WTC11 (cell line): ENCODE measurements around the gene MT1B. TPM values are rescaled to one million over a fixed set of nuclear protein-coding genes. Genes with fewer than 3 reads are reported as not detected.
"Not testable (repeated sequence)": the region's sequence is repeated elsewhere in the genome, so short reads cannot be mapped to it uniquely, and the experiment has no call there.

ENCODE experiments used
- ATAC-seq: fragments of 200-7000 bp; cut with Tn5 transposase; 2 replicates; pipeline ENCODE4 v1.10.0; 2021; ENCODE audit warnings: mild to moderate bottlenecking, moderate library complexity
- CTCF ChIA-PET: fragments of 300-600 bp; sonication (Branson Sonifier 250); formaldehyde crosslinking; loops from one replicate; lab custom pipeline; 2021; ENCODE audit warnings: antibody characterized with exemption; lab: Charles Lee
- POLR2A ChIA-PET: fragments of 350-600 bp; sonication (Branson Sonifier 250); formaldehyde crosslinking; loops from one replicate; lab custom pipeline; 2021; ENCODE audit warnings: antibody characterized with exemption; lab: Charles Lee
- DNase-seq: peaks from one replicate; pipeline ENCODE4 v3.0.0; 2021; ENCODE audit warnings: low spot score
- H3K27ac Mint-ChIP-seq: 2 replicates; pipeline ENCODE4 v1.8.0; 2021; ENCODE audit warnings: mixed read lengths
- H3K27me3 Mint-ChIP-seq: 2 replicates; pipeline ENCODE4 v1.8.0; 2021; ENCODE audit warnings: low read depth, mild to moderate bottlenecking, moderate library complexity, mixed read lengths
- H3K36me3 Mint-ChIP-seq: 2 replicates; pipeline ENCODE4 v1.8.0; 2021; ENCODE audit warnings: mixed read lengths
- H3K4me1 Mint-ChIP-seq: 2 replicates; pipeline ENCODE4 v1.8.0; 2022; ENCODE audit warnings: mixed read lengths
- H3K4me3 Mint-ChIP-seq: 2 replicates; pipeline ENCODE4 v1.8.0; 2021; ENCODE audit warnings: mild to moderate bottlenecking, moderate library complexity, mixed read lengths
- H3K9me3 Mint-ChIP-seq: 2 replicates; pipeline ENCODE4 v1.8.0; 2021; ENCODE audit warnings: mixed read lengths
- AFF4 ChIP-seq: sonication (generic); formaldehyde crosslinking; IDR thresholded peaks from 2 replicates; pipeline ENCODE4 v1.8.1; 2023; ENCODE audit warnings: mild to moderate bottlenecking, missing genetic modification reagents, borderline replicate concordance
- ATF1 ChIP-seq: sonication (generic); formaldehyde crosslinking; IDR thresholded peaks from 2 replicates; pipeline ENCODE4 v1.8.1; 2023; ENCODE audit warnings: mild to moderate bottlenecking, moderate library complexity, missing genetic modification reagents
- CDX4 ChIP-seq: fragments of 250-450 bp; sonication (Bioruptor Pico); IDR thresholded peaks from 2 replicates; pipeline ENCODE4 v1.9.0; 2021; ENCODE audit warnings: moderate library complexity, mild to moderate bottlenecking, inconsistent platforms, borderline replicate concordance
- FOXJ3 ChIP-seq: sonication (generic); formaldehyde crosslinking; IDR thresholded peaks from 2 replicates; pipeline ENCODE4 v1.9.0; 2021; ENCODE audit warnings: missing genetic modification reagents, mild to moderate bottlenecking, borderline replicate concordance
- FOXP1 ChIP-seq: sonication (generic); formaldehyde crosslinking; IDR thresholded peaks from 2 replicates; pipeline ENCODE4 v1.8.0; 2022; ENCODE audit warnings: missing genetic modification reagents, mild to moderate bottlenecking, moderate library complexity, borderline replicate concordance
- GTF2I ChIP-seq: fragments of 250-450 bp; sonication (Bioruptor Pico); conservative IDR thresholded peaks from 2 replicates; pipeline ENCODE4 v1.4.0; 2021; ENCODE audit warnings: mild to moderate bottlenecking
- JUN ChIP-seq: sonication (generic); formaldehyde crosslinking; IDR thresholded peaks from 2 replicates; pipeline ENCODE4 v1.8.0; 2023; ENCODE audit warnings: mild to moderate bottlenecking, missing genetic modification reagents
- MLX ChIP-seq: sonication (generic); formaldehyde crosslinking; IDR thresholded peaks from 2 replicates; pipeline ENCODE4 v1.8.1; 2023; ENCODE audit warnings: mild to moderate bottlenecking, missing genetic modification reagents, moderate library complexity
- NFATC4 ChIP-seq: fragments of 250-450 bp; sonication (Bioruptor Pico); IDR thresholded peaks from 2 replicates; pipeline ENCODE4 v1.9.0; 2021; ENCODE audit warnings: mild to moderate bottlenecking
- NFYB ChIP-seq: sonication (generic); formaldehyde crosslinking; conservative IDR thresholded peaks from 2 replicates; pipeline ENCODE4 v1.8.0; 2022; ENCODE audit warnings: low read depth, missing genetic modification reagents
- OVOL2 ChIP-seq: fragments of 250-450 bp; sonication (Bioruptor Pico); IDR thresholded peaks from 2 replicates; pipeline ENCODE4 v1.9.0; 2021; ENCODE audit warnings: mild to moderate bottlenecking, borderline replicate concordance
- RORB ChIP-seq: fragments of 250-450 bp; sonication (Bioruptor Pico); IDR thresholded peaks from 2 replicates; pipeline ENCODE4 v1.9.0; 2021; ENCODE audit warnings: mild to moderate bottlenecking
- TCF7 ChIP-seq: sonication (generic); formaldehyde crosslinking; IDR thresholded peaks from 2 replicates; pipeline ENCODE4 v1.8.0; 2022; ENCODE audit warnings: mild to moderate bottlenecking, low read depth, missing genetic modification reagents, moderate library complexity
- TEAD1 ChIP-seq: sonication (generic); formaldehyde crosslinking; IDR thresholded peaks from 2 replicates; pipeline ENCODE4 v1.8.0; 2022; ENCODE audit warnings: mild to moderate bottlenecking, missing genetic modification reagents
- TP53 ChIP-seq: sonication (generic); formaldehyde crosslinking; IDR thresholded peaks from 2 replicates; pipeline ENCODE4 v1.8.1; 2023; ENCODE audit warnings: mild to moderate bottlenecking, missing genetic modification reagents
- ZNF121 ChIP-seq: sonication (generic); formaldehyde crosslinking; IDR thresholded peaks from 2 replicates; pipeline ENCODE4 v1.8.0; 2023; ENCODE audit warnings: missing genetic modification reagents
- ZNF317 ChIP-seq: sonication (generic); formaldehyde crosslinking; IDR thresholded peaks from 2 replicates; pipeline ENCODE4 v1.8.1; 2023; ENCODE audit warnings: low read depth, mild to moderate bottlenecking, moderate library complexity, missing genetic modification reagents, borderline replicate concordance
- ZNF671 ChIP-seq: fragments of 250-450 bp; sonication (Bioruptor Pico); IDR thresholded peaks from 2 replicates; pipeline ENCODE4 v1.8.0; 2021; ENCODE audit warnings: mild to moderate bottlenecking
- total RNA-seq: library from RNA; stranded (reverse); gene quantifications from 3 replicates; pipeline ENCODE4 v1.2.3, GENCODE V29; 2021

Gene MT1B
- total RNA-seq, 1 experiment from 2014 or later = not detected

- no peak for ATAC-seq
- TF ChIP-seq NFYB (CRISPR knock-in tag) (no peak), ZNF317 (CRISPR knock-in tag) (no peak), NFATC4 (CRISPR knock-in tag) (no peak), ZNF121 (CRISPR knock-in tag) (no peak), ZNF671 (CRISPR knock-in tag) (no peak), FOXJ3 (CRISPR knock-in tag) (no peak), MLX (CRISPR knock-in tag) (no peak), TP53 (CRISPR knock-in tag) (no peak), RORB (CRISPR knock-in tag) (no peak), GTF2I (CRISPR knock-in tag) (no peak), JUN (CRISPR knock-in tag) (no peak), OVOL2 (no peak), TCF7 (CRISPR knock-in tag) (no peak), CDX4 (no peak), ATF1 (CRISPR knock-in tag) (no peak), TEAD1 (CRISPR knock-in tag) (no peak), AFF4 (no peak), FOXP1 (no peak)
- TF ChIP-seq, all 79 proteins: peak for 0
- ChIA-PET POLR2A (interaction anchor here (0.8 to 1.6 kb wide), 3 partner anchors 13 to 59 kb away, joined by 3 to 10 read pairs (median 4); partner anchors contain the start of gene MT1F), CTCF (interaction anchor here (3.6 kb wide), 1 partner anchor 31 kb away, joined by 24 read pairs; no protein-coding TSS in a partner anchor)
- H3K27me3 Mint-ChIP-seq = peaks cover 85% of the 10 kb centered on the region
- H3K9me3 Mint-ChIP-seq = no peaks in the 10 kb centered on the region
- no peaks in the 10 kb centered on the region for H3K36me3 Mint-ChIP-seq
- no peak for DNase-seq
- no peak overlapping the region for H3K27ac Mint-ChIP-seq
- peak overlapping the region; percentile 74 for H3K4me3 Mint-ChIP-seq
- H3K4me1 Mint-ChIP-seq = peaks cover 58% of the 10 kb centered on the region
These were observed 18.9 kb downstream of the MT1B start for GRCh38 chr16:56670620-56670934.

- POLR2A ChIA-PET = interaction anchor here (1.0 to 1.4 kb wide), 2 partner anchors 14 to 31 kb away, joined by 3 to 5 read pairs; partner anchors contain the start of gene MT1F
- Mint-ChIP-seq H3K27me3 (peaks cover 78% of the 10 kb centered on the region), H3K4me1 (peaks cover 62% of the 10 kb centered on the region)
- not testable (repeated sequence) for H3K9me3 Mint-ChIP-seq, H3K36me3 Mint-ChIP-seq, H3K27ac Mint-ChIP-seq, ATAC-seq, H3K4me3 Mint-ChIP-seq, DNase-seq
- CTCF ChIA-PET = interaction anchor here (0.6 to 3.6 kb wide), 2 partner anchors 30 to 231 kb away, joined by 3 to 24 read pairs; no protein-coding TSS in a partner anchor
These were observed 20.0 kb downstream of the MT1B start for GRCh38 chr16:56671691-56672090.

- not testable (repeated sequence) for DNase-seq, ATAC-seq, H3K4me3 Mint-ChIP-seq, H3K9me3 Mint-ChIP-seq, H3K36me3 Mint-ChIP-seq, H3K27ac Mint-ChIP-seq
- ChIA-PET CTCF (interaction anchor here (2.6 kb wide), 1 partner anchor 30 kb away, joined by 46 read pairs; no protein-coding TSS in a partner anchor), POLR2A (interaction anchor here (1.0 to 1.4 kb wide), 3 partner anchors 15 to 47 kb away, joined by 3 to 5 read pairs (median 3); partner anchors contain the start of genes MT1E and MT1F)
- Mint-ChIP-seq H3K4me1 (peaks cover 65% of the 10 kb centered on the region), H3K27me3 (peaks cover 73% of the 10 kb centered on the region)
These were observed 20.5 kb downstream of the MT1B start for GRCh38 chr16:56672171-56672570.
